GM12878 (cell line): ENCODE results near the gene GARIN5A. TPM values are rescaled to one million over a fixed set of nuclear protein-coding genes. Genes with fewer than 3 reads are reported as not detected.

ENCODE experiments used
- ATAC-seq: fragments of 200-7000 bp; cut with Tn5 transposase; 3 replicates; pipeline ENCODE4 v1.9.1; 2020; ENCODE audit warnings: mild to moderate bottlenecking, moderate library complexity
- BruUV-seq: library from RNA; stranded (reverse); fragments of 400-500 nt; replicated peaks from 2 replicates; lab custom pipeline; 2021; lab: Mats Ljungman, UMichigan
- CTCF ChIA-PET: fragments of 300-600 bp; sonication (Branson Sonifier 250); formaldehyde crosslinking; extraction: SDS; loops from one replicate; lab custom pipeline; 2021; ENCODE audit warnings: inconsistent platforms; lab: Yijun Ruan, JAX
- POLR2A ChIA-PET: fragments of 350-600 bp; formaldehyde crosslinking; extraction: SDS; loops from one replicate; lab custom pipeline; 2021; ENCODE audit warnings: inconsistent platforms; lab: Charles Lee
- RAD21 ChIA-PET: fragments of 300-600 bp; sonication (Branson Sonifier 250); formaldehyde crosslinking; loops from one replicate; lab custom pipeline; 2023; ENCODE audit warnings: antibody characterized with exemption; ENCODE audit not compliant: unreplicated experiment; lab: Charles Lee
- SMC1A ChIA-PET: fragments of 300-600 bp; sonication (Branson Sonifier 250); formaldehyde crosslinking; loops from one replicate; lab custom pipeline; 2023; ENCODE audit not compliant: unreplicated experiment, uncharacterized antibody; lab: Charles Lee
- DNase-seq: peaks from one replicate; pipeline ENCODE4 v3.0.0-alpha.2; 2011; ENCODE audit warnings: low read depth, low spot score
- FAIRE-seq: peaks from 3 replicates; lab custom pipeline; 2011; peaks lifted over from hg19 to GRCh38; lab: Jason Lieb, UNC
- H2AFZ ChIP-seq: 2 replicates; pipeline ENCODE4 v1.6.0; 2011; ENCODE audit warnings: low read depth, low read length, control low read depth; ENCODE audit not compliant: control insufficient read depth
- H3K27ac ChIP-seq: 2 replicates; pipeline ENCODE4 v1.5.1; 2011; ENCODE audit warnings: control low read depth; ENCODE audit not compliant: control insufficient read depth, insufficient read depth
- H3K27me3 ChIP-seq, 2 experiments: replicated peaks in 1 of 2; 2 replicates each; pipeline versions ENCODE4 v1.6.0 to v1.6.1; 2011; ENCODE audit warnings: low read length in 1 of 2; ENCODE audit not compliant: control insufficient read depth in 2 of 2, insufficient read depth in 2 of 2
- H3K36me3 ChIP-seq, 2 experiments: 2 replicates each; pipeline ENCODE4 v1.5.1; 2011; ENCODE audit warnings: low read length in 1 of 2; ENCODE audit not compliant: control insufficient read depth in 2 of 2, insufficient read depth in 2 of 2
- H3K4me1 ChIP-seq: 2 replicates; pipeline ENCODE4 v1.6.1; 2011; ENCODE audit warnings: mild to moderate bottlenecking, low read length, moderate library complexity, mixed read lengths; ENCODE audit not compliant: control insufficient read depth, insufficient read depth
- H3K4me2 ChIP-seq: 2 replicates; pipeline ENCODE4 v1.6.0; 2011; ENCODE audit warnings: control low read depth; ENCODE audit not compliant: control insufficient read depth, insufficient read depth
- H3K4me3 ChIP-seq: fragments of 200-600 bp; sonication (generic); 2 replicates; pipeline ENCODE4 v1.5.1; 2016
- H3K79me2 ChIP-seq: 2 replicates; pipeline ENCODE4 v1.6.0; 2011; ENCODE audit warnings: low read length; ENCODE audit not compliant: control insufficient read depth, insufficient read depth
- H3K9ac ChIP-seq: 2 replicates; pipeline ENCODE4 v1.8.0; 2011; ENCODE audit warnings: low read length, control low read depth, mixed read lengths; ENCODE audit not compliant: control insufficient read depth, insufficient read depth
- H3K9me3 ChIP-seq: replicated peaks from 3 replicates; pipeline ENCODE4 v1.5.1; 2011; ENCODE audit warnings: mild to moderate bottlenecking, low read length; ENCODE audit not compliant: control insufficient read depth, insufficient read depth
- H4K20me1 ChIP-seq: 2 replicates; pipeline ENCODE4 v1.6.0; 2011; ENCODE audit not compliant: control insufficient read depth, insufficient read depth
- POLR2A ChIP-seq: IDR thresholded peaks from 2 replicates; pipeline ENCODE4 v1.6.1; 2011; ENCODE audit warnings: low read depth, mild to moderate bottlenecking, low read length
- PRDM15 ChIP-seq: fragments of 450-650 bp; formaldehyde crosslinking; IDR thresholded peaks from 2 replicates; pipeline ENCODE4 v1.4.0; 2020; ENCODE audit warnings: mild to moderate bottlenecking, moderate library complexity
- WGBS: methylation state at CpG from one replicate; pipeline ENCODE4 v1.1.6; 2016; ENCODE audit warnings: low lambda C conversion rate; ENCODE audit not compliant: insufficient replicate concordance, insufficient coverage; ENCODE audit errors: missing lambda C conversion rate; 5-methylcytosine and 5-hydroxymethylcytosine counted together
- in situ Hi-C: fragments of 300-500 bp; cut with MboI; formaldehyde crosslinking; loops from 9 replicates; pipeline ENCODE4 v1.14.3; 2018; ENCODE audit warnings: mixed read lengths
- intact Hi-C: fragments of 100-400 bp; cut with micrococcal nuclease; formaldehyde crosslinking; loops from one replicate; pipeline ENCODE4 v1.14.2; 2022; ENCODE audit not compliant: unreplicated experiment
- polyA plus RNA-seq, 11 experiments: library from polyadenylated mRNA; depleted of rRNA in 4 of 11; unstranded in 6 of 11; stranded (reverse) in 5 of 11; fragments of >200 nt; fragmentation: Nextera tagmentation in 4 of 11; fragmentation: Illumina TruSeq in 1 of 11; extraction: Ambion mirVana in 4 of 11; extraction: Trizol in 1 of 11; gene quantifications; 1 replicate in 1 of 11; 2 replicates in 10 of 11; pipeline versions ENCODE4 v1.2.1 to v1.2.3, GENCODE V29; 2011 to 2016; ENCODE audit warnings: inconsistent platforms in 2 of 11, missing spikeins in 2 of 11, low read depth in 1 of 11
- total RNA-seq, 4 experiments: library from RNA; depleted of rRNA in 3 of 4; stranded (reverse); fragments of >200 nt in 3 of 4; fragmentation: Illumina TruSeq in 1 of 4; extraction: Trizol in 1 of 4; gene quantifications; 2 replicates each; pipeline versions ENCODE4 v1.2.1 to v1.2.3, GENCODE V29; 2013 to 2021

The GARIN5A gene
- total and polyA plus RNA-seq, 10 of the 15 experiments (the other 5 are each of a cell fraction or from before 2014, with no cell fraction given), result 0.18 to 1.2 (median 0.24) TPM; not detected in 6

- FAIRE-seq, result no peak
- WGBS, result 36% methylated on average over 21 of the region's 38 CpGs
- Histone ChIP-seq H3K9ac (no peak overlapping the region), H3K27me3 (no peaks in the 10 kb centered on the region), H3K36me3 (no peaks in the 10 kb centered on the region), H3K9me3 (no peaks in the 10 kb centered on the region), H3K79me2 (no peaks in the 10 kb centered on the region), H3K4me2 (no peak overlapping the region), H2AFZ (no peak overlapping the region), H3K27ac (no peak overlapping the region), H3K4me1 (peaks cover 3% of the 10 kb centered on the region; the same call in 1 of the 2 replicates), H4K20me1 (no peaks in the 10 kb centered on the region)
- ChIA-PET POLR2A (no interaction called here), CTCF (no interaction called here), RAD21 (no interaction called here)
- intact Hi-C loops, result no loop called here
- no TSS peak for BruUV-seq
- in situ Hi-C loops, result no loop called here
- ATAC-seq, result no peak
- TF ChIP-seq PRDM15 (CRISPR knock-in tag) (no peak), POLR2A (0 out of 2 replicates have a peak, but pooled peaks have one; percentile 33)
- TF ChIP-seq, all 136 proteins: peak for 1
- no peak overlapping the region for H3K4me3 ChIP-seq
- no peak for DNase-seq
- SMC1A ChIA-PET, result no interaction called here
Observed at GRCh38 chr19:50514346-50515167, 37.9 kb upstream of the GARIN5A start.
